ENCODE data around the gene DDX6.
"Not testable (repeated sequence)": the region's sequence is repeated elsewhere in the genome, so short reads cannot be mapped to it uniquely, and the experiment has no call there.

The DDX6 gene

DNA sequence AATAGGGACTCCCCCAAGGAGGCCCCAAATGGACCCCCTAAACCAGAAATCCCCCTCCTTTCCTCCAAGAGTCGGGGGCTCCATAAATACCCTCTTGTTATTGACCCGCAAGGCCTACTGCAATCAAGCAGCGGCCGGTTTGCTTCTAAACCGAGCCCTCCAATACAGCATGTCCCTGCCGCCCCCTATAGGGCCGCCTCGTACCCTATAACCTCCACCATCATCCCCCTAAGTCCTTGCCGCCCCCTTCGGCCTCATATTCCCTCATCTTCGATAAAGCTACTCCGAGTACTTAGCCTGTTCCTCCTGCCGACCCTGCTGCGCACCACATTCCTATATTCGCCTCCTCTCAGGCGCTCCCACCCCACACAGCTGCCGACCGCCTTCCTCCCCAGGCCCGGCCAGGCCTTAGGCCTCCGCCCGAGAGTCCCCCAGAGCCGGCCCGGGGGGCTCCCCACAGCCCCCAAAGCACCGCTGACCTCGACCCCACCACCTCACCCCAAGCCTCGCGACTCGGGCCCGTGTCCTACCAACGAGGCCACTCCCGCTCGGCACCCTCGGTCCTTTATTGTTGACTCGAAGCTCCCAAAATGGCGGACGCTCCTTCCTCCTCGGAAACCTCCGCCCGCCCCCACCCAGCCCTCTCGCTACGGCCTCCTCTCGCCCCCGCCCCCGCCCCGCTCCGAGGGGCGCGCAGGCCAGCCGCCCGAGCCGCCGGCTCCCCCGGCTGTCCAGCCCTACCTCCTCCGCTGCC is 430 bp downstream of the DDX6 start:
- DNase-seq, result peak in 3 of 4 experiments; percentile 52 to 67 (median 55)

DNA sequence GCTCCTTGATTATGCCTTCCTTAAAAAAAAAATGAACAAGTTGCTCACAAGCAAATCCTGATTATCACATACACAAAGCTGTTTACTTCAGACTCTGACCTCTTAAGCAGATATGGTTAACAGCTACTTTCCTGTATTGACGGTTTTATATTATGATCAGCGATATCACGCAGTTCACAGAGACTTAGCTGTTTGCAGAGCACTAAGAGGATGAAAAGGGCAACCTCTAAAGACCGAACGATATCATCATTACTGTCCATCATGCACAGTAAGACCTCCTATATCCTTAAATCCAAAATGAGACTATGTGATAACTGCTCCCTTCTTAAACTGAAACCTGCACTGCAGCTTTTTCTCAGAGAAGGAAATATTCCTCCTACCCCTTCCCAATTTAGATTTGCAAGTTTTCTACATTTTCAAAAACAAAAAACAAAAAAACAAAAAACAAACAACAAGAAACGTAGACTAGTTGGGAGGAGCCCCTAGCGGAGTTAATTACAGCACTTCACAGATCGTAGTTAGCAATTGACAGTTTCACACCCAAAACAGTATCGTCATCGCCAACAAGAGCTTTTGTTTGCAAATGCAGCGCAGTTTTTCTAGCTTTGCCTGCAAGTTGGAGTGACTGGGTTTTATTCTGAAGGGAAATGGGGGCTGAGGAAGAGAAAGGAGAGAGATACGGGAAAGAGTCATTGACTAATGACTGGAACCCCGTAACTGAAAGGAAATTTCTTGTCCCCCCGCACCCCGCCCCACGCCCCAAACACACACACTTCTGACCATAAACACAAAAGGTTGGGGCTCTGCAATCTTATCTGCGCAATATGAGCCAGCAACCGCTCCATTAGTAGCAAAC is 1.2 kb downstream of the DDX6 start:
- DNase-seq, result peak in 1 of 4 experiments; percentile 32

DNA sequence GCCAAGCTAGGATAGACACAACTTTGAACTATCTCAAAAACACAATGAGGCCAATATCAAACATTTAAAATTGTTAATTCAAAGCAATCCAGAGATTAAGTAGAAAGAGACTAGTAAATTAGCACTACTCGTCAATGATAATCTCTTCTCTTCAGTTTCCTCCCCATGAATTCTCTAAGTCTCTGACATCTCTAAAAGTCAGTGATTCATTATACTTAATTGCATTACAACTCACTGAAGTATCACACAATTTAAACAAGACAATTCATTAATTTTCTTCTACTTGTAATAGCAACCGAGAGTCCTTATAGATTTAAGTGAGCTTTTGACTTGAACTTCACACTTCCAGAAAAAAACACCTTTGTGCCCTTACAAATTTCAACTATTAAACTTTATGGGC is 4.3 kb downstream of the DDX6 start:
- DNase-seq, result no peak

DNA sequence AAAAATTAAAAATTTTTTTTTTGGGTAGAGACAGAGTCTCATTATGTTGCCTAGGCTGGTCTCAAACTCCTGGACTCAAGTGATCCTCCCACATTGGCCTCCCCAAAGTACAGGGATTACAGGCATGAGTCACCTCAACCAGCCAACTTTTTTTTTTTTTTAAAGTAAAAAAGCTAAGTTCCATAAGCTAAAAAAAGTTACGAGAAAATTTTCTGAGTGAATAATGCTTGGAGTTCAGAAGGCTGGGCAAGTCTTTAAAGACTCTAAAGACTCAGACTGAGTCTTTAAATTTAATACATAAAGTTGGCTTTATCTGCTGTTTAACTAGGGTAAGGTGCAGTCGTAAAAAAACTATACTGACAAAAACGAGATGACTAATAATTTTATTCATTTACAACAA is 5.6 kb downstream of the DDX6 start:
- DNase-seq, result no peak

DNA sequence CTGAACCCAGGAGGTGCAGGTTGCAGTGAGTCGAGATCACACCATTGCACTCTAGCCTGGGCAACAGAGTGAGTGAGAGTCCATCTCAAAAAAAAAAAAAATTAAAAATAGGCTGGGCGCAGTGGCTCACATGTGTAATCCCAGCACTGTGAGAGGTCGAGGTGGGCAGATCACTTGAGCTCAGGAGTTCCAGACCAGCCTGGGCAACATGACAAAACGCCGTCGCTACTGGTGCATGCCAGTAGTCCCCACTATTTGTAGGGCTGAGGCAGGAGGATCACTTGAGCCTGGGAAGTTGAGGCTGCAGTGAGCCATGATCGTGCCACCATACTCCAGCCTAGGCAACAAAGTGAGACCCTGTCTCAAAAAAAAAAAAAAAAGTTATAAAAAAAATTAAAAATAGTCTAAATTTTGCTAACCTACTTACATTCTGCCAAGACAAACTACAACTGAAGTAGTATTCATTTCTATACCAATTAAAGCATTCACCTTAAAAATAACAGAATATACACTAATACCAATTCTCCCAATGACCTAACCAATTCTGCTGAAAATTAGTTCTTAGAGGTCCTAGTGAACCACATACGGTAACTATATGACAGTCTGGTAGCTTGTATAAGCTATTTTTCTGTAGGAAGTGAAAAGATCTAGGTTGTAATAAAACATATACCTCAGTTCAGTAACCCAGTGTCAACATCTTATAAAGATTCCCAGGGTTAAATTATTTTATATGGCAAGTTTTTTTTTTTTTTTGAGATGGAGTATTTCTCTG is 7.1 kb downstream of the DDX6 start:
- DNase-seq, result no peak

DNA sequence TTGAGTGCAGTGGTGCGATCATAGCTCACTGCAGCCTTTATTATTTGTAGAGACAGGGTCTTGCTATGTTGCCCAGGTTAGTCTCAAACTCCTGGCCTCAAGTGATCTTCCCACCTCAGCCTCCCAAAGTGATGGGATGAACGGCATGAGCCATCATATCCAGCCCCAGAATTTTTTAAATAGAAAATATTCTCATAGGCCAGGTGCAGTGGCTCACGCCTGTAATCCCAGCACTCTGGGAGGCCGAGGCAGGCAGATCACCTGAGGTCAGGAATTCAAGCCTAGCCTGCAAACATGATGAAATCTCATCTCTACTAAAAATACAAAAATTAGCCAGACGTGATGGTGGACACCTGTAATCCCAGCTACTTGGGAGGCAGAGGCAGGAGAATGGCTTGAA is 7.6 kb downstream of the DDX6 start:
- DNase-seq, result not testable (repeated sequence)

DNA sequence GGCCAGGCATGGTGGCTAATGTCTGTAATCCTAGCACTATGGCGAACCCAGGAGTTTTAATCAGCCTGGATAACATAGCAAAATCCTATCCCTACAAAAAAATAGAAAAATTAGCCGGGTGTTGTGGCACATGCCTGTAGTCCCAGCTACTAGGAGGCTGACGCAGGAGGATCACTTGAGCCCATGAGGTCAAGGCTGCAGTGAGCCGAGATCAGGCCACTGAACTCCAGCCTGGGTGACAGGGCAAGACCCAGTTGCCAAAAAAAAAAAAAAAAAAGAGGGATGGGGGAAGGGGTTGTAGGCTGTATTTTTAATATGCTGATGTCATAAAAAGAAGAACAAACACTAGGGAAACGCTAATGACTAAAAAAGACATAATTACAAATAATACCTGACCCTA is 12.1 kb downstream of the DDX6 start:
- DNase-seq, result no peak

DNA sequence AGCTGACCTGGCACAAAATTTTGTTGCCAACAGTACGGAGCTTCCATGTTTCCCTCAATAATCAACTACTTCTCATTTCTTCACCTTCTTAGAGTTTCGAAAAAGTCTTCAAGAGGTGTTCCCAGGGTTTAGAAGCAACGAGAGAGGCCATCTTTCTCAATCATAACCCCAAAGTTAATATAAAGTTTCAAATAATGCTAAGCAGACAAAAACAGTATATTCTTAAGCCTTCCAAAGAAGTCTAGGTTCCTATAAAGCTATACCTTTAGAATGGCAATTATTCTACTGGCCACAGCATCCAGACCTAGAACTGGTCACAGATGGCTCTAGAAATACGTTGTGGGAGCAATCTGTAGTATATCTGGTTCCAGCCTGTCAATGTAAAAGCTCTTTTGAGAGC is 16.9 kb downstream of the DDX6 start:
- DNase-seq, result no peak

DNA sequence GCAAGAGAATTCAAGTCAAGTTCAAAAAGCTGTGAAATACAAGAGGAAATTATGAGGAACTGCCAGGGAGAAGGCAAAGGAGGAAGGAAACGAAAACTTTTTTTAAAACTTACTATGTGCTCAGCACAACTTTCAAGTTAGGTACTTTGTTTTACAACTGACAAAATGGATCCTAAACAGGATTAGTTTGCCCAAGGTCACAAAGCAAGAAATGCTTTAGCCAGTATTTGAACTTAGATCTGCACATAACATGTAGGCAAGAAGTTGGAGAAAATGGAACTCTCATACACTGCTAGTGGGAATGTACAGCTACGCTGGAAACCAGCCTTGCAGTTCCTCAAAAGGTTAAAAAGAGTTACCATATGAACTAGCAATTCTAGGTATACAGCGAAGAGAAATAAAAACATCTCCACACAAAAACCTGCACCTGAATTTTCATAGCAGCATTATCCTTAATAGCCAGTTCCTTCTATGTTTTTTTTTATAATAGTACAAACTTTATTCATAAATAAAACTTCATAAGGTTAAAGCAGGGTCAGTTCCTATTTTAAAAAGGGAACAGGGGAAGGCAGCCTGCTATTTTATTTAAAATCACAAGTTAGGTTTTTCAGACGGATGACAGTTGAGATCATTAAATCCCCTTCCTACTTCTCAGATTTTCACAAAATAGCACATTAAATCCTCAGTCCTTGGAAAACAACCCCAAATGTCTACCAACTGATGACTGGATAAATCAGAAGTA is 19.2 kb downstream of the DDX6 start:
- no peak for DNase-seq

DNA sequence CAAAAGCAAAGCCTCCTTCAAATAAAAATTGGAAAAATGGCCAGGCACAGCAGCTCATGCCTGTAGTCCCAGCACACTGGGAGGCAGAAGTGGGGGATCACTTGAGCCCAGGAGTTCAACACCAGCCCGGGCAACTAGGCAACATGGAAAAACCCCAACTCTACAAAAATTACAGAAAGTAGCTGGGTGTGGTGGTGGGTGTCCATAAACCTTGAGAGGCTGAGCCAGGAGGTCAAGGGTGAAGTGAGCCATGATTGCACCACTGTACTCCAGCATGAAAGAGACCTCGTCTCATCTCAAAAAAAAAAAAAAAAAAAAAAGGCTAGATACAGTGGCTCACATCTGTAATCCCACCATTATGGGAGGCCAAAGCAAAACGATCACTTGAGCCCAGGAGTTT is 22.3 kb downstream of the DDX6 start:
- no peak for DNase-seq

DNA sequence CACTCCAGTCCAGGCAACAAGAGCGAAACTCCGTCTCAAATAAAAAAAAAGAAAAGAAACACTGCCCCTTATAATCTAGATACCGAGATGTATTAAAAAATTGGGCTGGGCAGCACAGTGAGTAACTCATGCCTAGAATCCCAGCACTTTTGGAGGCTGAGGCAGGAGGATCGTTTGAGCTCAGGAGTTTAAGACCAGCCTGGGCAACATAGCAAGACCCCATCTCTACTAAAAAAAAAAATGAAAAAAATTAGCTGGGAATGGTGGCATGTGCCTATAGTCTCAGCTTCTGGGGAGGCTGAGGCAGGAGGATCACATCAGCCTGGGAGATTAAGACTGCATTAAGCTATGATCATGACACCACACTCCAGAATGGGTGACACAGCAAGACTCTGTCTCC is 24.9 kb downstream of the DDX6 start:
- DNase-seq, result no peak

DNA sequence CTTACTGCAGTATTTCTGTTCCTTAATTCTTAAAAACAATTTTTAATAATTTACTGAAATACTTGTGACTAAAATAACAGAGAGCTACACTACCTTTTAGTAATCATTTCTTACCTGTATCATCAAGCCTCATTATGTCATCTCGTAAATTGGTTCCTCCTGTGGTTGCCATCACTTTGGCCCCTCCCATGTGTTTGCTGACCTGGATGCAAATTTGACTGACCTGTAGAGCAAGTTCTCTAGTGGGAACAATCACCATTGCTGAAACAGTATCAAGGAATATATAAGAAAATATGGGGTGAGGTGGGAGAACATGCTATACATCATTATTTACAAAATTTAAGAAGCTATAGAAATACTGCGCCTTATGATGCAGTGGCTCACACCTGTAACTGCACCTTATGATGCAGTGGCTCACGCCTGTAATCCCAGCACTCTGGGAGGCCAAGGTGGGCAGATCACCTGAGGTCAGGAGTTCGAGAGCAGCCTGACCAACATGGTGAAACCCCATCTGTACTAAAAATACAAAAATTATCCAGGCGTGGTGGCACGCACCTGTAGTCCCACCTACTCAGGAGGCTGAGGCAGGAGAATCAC is 25.8 kb downstream of the DDX6 start:
- DNase-seq, result not testable (repeated sequence)

DNA sequence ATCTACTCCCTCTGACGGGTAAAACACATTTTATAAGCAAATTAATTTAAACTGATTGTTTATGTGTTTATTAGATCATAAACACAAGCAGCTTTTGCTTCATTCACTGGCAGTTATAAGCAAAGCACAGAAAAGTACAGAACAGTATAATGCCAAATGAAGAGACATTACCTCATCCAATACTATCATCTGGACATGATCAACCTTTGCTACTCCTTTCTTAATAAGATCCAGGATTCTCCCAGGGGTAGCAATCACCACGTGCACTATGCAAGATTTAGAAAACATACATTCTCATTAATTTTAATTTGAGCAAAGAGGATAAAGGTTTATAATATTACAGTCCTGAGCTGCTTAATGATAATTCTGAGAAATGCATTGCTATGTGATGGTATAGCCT is 27.9 kb downstream of the DDX6 start:
- no peak for DNase-seq

DNA sequence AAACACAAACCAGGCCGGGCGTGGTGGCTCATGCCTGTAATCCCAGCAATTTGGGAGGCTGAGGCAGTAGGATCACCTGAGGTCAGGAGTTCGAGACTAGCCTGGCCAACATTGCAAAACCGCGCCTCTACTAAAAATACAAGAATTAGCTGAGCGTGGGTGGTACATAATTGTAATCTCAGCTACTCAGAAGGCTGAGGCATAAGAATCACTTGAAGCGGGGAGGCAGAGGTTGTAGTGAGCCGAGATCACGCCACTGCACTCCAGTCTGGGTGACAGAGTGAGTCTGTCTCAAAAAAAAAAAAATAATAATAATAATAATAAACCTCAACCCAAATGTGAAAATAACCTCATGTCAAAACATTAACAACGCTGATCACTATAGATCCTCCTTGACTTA is 29.0 kb downstream of the DDX6 start:
- not testable (repeated sequence) for DNase-seq

DNA sequence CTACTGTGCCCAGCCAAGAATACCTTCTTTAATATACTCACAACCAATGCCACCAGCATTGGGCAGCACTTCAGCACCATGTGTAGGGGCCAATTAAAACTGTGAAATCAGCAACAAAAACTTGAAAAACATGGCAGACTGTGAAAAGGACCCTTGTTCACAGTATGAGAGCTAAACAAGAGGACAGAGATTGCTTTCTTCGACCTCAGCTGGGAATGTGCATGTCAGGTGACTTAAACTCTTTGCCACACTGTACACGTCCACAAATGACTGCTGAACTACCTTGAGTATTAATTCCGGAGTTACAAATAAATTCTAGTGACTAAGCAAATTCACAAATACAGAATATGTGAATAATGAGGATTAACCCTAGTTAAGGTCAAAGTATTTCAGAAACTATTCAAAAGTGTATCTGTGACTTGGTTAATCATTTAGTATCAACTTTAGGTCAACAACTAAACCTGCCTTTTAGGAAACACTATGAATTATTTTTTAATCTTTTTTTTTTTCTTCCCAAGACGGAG is 33.0 kb downstream of the DDX6 start:
- DNase-seq, result no peak

DNA sequence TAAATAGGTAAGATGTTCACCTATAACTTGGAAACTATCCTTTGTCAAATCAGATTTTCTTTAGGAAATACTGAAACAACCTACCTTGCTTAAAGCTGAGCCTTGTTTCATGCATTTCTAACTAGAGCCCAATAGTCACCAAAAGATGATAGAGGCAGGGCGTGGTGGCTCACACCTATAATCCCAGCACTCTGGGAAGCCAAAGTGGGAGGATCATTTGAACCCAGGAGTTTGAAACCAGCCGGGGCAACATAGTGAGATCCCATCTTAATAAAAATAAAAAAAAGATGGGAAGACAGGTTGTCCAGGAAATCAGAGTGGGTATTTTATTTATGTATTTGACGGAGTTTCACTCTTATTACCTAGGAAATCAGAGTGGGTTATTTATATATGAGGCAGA is 38.3 kb downstream of the DDX6 start:
- DNase-seq, result no peak

DNA sequence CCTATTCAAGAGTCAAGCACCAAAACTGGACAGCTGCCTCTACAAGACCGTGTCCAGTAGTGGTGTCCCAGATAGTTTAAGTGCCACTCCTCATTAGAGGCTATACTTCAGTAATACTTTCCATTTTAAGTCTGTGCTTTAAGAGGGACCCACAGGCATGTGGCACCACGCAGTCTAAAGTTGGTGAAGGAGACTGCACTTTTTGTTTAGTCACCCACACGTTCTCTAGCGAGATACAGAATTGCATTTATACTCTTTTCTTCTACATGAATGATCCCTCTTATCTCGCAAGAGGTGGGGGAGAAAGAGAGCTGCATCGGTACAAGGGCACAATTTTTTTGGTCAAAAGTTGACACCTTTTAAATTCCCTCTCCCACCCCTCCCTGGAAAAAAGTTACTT is 41.5 kb downstream of the DDX6 start:
- DNase-seq, result no peak

DNA sequence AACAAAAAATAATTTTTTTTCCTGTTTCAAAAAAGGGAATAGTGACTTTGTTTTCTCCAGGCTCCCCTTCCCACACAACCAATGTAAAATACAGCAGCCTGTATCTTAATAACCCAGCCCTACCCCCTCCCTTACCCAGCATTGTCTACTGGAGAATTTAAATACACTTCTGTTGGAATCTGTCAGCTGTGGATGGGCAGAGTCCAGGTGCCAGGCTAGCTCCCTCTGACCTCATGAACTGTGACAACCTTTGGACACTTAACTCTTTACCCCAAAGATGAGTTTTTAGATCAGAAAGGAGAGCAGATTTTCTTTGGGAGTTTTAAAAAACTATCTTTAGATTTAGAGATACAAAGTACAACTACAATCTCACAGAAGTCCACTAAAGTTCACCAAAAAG is 42.9 kb downstream of the DDX6 start:
- no peak for DNase-seq

DNA sequence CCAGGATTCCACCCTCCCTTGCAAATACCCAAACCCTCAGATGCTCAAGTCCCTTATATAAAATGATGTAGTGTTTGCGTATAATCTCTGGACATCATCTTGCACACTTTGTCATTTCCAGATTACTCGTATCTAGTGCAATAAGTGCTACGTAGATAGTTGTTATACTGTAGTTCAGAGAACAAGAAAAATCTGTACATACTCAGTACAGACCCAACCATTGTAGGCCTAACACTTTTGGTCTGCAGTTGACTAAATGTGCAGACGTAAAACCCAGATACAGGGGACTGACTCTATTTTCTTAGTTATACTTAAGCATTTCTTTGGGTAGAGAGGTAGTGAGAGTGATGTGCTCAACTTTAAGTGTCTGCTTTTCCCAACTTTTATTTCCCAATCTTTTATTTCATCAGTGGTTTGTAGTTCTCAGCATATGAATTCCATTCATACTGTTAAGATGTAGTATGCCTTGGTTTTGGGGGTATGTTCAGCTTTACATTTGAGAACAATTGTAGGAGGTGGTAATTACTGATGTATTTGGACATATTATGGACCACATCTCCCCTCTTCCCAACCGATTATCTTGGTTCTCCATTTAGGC is 43.9 kb downstream of the DDX6 start:
- no peak for DNase-seq

DNA sequence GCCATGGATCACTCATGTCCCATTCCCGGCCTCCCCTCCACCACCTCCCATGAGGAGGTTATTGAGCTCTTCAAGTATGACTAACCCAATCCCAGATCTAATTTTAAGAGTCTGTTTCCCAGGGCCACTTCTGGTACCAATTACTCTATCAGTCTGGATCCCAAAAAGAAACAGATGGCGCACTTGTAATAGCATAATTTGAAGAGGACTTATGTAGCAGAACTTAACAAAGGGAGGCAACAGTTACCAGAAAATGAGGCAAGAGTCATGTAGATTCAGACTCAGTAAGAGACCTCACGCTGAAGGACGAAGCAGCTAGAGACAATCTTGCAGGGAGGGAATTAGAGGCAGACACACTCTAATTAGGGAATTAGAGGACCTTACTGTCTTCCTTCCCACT is 46.9 kb downstream of the DDX6 start:
- DNase-seq, result no peak

DNA sequence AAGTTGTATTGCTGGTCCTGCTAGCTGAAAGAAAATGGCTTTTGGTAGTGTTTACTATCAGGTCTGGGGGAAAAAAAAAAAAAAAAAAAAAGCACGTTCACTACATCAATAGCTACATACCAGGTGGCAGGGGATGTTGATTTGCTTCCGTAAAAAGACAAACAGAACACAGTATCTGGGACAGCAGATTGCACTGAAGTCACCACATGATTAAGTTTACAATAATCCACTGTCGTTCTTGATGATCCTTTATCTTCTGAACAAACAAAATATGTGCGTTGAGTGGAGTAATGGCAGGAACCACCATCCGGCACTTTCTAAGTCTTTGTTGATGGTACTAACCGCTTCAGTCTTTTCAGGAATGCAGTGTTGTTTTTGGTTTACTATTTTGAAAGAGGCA is 48.7 kb downstream of the DDX6 start:
- DNase-seq, result no peak

DNA sequence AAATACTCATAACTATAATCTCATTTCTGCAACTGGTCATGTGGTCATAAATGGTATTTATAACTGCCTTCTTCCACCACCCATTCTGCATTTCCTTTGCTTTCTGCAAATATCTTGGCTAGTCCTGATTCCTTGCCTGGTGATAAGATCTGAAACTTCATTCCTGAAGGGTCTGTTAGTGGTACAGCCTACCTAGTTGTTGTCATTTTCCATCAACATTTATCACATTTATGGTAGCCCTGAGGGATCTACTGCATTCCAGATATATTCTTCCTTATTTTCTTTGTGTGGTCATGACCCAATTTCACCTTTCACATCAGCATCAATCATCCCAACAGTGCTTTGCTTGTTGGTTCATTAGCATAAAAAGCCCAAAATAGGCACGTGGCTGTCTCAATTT is 50.1 kb downstream of the DDX6 start:
- DNase-seq, result no peak
